ENCODE data around the gene PLEKHJ1. TPM values are rescaled to one million over a fixed set of nuclear protein-coding genes. Genes with fewer than 3 reads are reported as not detected.

Gene PLEKHJ1
- total RNA-seq, 2 donors from 2014 or later: 45.2 to 45.7 TPM

DNA sequence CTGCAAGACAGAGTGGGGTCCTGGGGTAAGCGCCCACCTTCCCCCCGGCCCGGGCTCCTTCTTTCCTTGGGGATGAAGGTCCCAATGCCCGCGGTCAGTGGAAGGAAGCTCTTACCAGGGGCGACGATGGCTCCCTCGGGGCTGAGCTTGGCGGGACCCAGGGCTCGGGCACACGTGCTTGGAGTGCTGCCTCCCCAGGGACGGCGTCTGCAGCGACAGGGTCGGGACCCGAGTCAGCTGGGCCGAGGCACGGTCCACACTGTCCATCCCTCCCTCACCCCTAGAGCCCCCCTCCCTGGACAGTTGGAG lies 16.6 kb upstream of the PLEKHJ1 start:
- no peak for DNase-seq
- intact Hi-C loops (cut with DNase I): no loop called here
- ATAC-seq: no peak

DNA sequence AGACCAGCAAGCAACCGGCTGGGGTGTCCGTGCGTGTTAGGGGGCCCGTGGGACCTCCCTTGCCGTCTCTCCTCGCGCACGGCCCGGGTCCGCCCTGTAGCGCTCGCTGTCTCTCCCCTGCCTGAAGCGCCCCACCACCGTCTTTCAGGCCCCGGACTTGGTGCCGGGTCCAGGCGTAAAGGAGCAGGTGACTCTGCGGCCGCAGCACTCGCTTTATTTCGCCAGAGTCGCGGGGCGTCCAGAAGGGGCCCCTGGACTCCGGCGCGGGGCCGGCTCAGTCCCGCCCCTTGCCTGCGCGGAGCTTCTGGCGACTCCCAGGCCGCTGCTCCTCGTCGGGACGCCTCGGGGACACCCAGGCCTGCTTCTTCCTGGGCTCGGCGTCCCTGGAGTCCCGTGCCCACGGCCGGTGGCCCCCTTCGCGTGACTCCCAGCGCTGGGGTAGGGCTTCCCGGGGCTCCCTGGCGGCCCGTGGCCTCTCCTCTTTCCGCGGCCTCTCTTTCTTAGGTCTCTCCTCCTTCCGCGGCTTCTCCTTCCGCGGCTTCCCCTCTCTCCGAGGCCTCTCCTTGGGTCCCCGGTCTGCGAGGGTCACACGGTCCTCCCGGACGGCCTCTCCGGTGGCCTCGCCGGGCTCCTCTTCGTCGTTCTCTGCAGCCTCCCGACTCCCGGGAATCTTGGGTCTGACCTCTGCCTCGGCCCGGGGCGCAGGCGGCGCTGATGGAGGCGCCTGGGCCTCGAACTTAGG lies 16.1 kb upstream of the PLEKHJ1 start:
- intact Hi-C loops (cut with DNase I): no loop called here
- ATAC-seq: no peak
- DNase-seq: peak; percentile 7

DNA sequence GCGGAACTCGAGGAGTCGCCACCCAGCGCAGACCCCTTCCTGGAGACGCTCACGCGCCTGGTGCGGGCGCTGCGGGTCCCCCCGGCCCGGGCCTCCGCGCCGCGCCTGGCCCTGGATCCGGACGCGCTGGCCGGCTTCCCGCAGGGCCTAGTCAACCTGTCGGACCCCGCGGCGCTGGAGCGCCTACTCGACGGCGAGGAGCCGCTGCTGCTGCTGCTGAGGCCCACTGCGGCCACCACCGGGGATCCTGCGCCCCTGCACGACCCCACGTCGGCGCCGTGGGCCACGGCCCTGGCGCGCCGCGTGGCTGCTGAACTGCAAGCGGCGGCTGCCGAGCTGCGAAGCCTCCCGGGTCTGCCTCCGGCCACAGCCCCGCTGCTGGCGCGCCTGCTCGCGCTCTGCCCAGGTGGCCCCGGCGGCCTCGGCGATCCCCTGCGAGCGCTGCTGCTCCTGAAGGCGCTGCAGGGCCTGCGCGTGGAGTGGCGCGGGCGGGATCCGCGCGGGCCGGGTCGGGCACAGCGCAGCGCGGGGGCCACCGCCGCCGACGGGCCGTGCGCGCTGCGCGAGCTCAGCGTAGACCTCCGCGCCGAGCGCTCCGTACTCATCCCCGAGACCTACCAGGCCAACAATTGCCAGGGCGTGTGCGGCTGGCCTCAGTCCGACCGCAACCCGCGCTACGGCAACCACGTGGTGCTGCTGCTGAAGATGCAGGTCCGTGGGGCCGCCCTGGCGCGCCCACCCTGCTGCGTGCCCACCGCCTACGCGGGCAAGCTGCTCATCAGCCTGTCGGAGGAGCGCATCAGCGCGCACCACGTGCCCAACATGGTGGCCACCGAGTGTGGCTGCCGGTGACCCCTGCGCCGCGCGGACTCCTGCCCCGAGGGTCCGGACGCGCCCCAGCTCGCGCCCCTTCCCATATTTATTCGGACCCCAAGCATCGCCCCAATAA lies 15.3 kb upstream of the PLEKHJ1 start:
- DNase-seq (peak; percentile 17), ATAC-seq (no peak)
- intact Hi-C loops (cut with DNase I): no loop called here

DNA sequence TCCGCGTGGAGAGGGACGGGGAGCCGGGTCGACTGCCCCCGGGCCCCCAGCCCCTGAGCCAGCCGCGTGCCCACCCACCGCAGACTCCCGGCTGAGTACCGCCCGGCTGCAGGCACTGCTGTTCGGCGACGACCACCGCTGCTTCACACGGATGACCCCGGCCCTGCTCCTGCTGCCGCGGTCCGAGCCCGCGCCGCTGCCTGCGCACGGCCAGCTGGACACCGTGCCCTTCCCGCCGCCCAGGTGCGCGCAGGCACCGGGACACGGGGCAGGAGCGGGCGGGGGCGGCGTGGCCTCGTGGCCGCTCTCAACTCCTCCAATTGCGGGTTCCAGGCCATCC lies 14.6 kb upstream of the PLEKHJ1 start:
- no peak for ATAC-seq
- DNase-seq: peak; percentile 7
- intact Hi-C loops (cut with DNase I): no loop called here

DNA sequence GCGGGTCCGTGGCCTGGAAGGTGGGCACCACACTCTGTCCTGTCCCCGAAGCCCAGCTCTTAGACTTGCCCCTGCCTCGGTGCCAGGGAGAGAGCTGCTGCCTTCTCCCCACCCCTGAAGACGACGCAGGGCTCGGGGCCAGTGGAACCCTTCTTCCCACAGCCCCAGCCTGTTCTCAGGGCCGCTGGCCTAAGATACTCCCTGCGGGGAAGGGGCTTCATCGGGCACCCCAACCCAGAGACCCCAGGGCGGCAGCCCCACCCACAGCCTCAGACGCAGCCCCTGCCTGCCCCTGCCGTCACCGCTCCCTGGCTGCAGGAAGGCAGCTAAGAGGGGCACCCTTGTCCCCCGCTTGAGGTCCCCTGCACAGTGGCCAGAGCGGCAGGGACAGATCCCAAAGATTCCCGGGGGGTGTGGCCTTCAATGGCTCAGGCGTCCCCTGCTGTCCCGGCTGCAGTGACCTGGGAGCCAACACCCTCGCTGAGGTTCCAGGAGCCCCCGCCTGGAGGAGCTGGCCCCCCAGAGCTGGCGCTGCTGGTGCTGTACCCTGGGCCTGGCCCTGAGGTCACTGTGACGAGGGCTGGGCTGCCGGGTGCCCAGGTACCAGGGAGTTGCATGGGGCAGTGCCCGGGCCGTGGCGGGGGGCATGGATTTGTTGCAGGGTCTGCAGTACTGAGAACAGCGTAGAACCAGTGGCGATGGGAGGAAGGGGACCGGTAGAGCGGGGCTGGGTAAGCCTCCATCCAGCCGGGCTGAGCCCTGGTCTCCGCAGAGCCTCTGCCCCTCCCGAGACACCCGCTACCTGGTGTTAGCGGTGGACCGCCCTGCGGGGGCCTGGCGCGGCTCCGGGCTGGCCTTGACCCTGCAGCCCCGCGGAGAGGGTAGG lies 14.0 kb upstream of the PLEKHJ1 start:
- intact Hi-C loops (cut with DNase I): no loop called here

DNA sequence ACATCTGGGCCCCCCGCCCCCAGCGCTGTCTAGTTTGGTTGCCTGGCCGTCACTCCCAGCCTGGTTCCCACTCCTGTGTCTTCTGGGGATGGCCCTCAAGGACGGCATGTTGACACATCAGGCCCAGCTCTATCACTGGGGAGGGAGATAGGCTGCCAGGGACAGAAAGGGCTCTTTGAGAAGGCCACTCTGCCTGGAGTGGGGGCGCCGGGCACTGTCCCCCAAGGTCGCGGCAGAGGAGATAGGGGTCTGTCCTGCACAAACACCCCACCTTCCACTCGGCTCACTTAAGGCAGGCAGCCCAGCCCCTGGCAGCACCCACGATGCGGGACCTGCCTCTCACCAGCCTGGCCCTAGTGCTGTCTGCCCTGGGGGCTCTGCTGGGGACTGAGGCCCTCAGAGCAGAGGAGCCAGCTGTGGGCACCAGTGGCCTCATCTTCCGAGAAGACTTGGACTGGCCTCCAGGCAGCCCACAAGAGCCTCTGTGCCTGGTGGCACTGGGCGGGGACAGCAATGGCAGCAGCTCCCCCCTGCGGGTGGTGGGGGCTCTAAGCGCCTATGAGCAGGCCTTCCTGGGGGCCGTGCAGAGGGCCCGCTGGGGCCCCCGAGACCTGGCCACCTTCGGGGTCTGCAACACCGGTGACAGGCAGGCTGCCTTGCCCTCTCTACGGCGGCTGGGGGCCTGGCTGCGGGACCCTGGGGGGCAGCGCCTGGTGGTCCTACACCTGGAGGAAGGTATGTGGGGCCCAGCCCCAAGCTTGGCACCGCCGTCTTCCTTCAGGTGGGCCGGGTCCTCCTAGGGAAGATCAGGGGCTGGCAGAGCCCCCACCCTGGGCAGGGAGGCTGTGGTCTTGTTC lies 13.1 kb upstream of the PLEKHJ1 start, which contains the start of gene AMH:
TSS of gene AMH (plus strand) at position 314 of the 857 bp plus-strand sequence. CDS start at position 324, 10 bp downstream.
- intact Hi-C loops (cut with DNase I): no loop called here
- peak; percentile 21 for DNase-seq

More for the DNA sequence above, 14.0 kb upstream of the PLEKHJ1 start:
- peak; percentile 40 for DNase-seq
- ATAC-seq: peak in 1 of 2 donors; percentile 3

DNA sequence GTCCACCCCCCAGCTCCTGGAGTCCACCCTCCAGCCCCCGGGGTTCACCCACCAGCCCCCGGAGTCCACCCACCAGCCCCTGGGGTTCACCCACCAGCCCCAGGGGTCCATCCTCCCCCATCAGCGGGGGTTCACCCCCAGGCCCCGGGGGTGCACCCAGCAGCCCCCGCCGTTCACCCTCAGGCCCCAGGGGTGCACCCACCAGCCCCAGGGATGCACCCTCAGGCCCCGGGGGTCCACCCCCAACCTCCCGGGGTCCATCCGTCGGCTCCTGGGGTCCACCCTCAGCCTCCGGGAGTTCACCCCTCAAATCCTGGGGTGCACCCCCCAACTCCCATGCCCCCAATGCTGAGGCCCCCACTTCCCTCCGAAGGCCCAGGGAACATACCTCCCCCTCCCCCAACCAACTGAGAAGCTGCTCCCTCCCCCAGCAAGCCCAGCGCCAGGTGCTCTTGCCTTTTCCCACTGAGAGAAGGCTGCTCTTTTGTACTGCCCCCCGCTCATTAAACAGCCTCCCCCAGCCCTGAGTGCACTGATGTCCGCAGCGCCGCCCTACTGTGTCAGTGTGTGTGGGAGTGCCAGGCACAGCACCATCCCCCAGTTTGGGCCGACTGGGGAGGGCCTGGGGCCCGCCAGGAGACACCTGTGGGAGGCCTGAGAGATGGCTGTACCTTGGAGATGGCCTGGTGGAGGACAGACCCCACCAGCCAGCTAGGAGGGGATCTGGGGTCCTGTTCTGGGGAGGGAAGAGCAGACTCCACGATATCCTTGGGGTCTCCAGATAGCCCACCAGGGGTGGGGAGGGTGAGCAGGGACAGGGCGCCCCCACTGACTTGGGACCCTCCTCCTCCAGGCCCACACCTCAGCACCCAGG lies 12.2 kb upstream of the PLEKHJ1 start:
- ATAC-seq (no peak), DNase-seq (peak; percentile 18)
- intact Hi-C loops (cut with DNase I): no loop called here

More for the DNA sequence above, 13.1 kb upstream of the PLEKHJ1 start, which contains the start of gene AMH:
- ATAC-seq: no peak

DNA sequence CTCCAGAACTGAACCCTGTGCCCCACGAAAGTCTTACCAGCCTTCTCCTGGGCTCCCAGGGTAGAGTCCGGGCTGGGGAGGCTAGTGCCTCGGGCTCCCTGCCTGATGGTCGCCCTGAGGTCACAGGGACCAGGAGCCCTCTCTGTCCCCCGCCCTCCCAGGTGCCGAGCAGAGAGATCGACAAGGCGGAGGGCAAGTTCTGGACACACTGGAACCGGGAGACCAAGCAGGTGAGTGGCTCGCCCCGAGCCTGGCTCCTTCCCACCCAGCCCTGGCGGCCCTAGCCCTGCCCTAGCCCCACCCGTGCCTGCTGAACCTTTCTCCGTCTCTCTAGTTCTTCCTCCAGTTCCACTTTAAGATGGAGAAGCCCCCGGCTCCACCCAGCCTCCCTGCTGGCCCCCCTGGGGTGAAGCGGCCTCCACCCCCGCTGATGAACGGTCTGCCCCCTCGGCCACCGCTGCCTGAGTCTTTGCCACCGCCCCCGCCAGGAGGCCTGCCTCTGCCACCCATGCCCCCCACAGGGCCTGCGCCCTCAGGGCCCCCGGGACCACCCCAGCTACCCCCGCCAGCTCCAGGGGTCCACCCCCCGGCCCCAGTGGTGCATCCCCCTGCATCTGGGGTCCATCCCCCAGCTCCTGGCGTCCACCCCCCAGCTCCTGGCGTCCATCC lies 11.4 kb upstream of the PLEKHJ1 start:
- DNase-seq: peak; percentile 18
- ATAC-seq: no peak
- intact Hi-C loops (cut with DNase I): no loop called here

DNA sequence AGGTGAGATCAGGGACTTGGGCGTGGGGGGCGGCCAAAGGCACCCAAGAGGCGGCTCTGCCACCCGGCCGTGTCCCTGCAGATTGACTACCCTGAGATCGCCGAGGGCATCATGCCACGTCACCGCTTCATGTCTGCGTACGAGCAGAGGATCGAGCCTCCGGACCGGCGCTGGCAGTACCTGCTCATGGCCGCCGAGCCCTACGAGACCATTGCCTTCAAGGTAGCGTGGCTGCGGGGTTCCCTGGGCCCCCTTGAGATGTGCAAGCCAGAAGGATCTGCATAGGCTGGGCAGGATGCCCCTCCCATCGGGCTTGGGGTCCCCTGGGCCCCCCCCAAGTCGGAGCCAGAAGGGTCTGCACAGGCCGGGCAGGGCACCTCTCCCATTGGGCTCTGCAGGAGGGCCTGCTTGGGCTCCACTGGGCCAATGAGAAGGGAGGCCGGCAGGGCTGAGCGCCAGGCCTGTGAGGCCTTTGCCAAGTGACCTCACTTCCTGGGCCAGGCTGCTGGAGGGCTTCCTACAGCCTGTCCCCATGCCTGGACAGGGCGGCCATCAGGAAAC lies 10.8 kb upstream of the PLEKHJ1 start:
- peak; percentile 50 to 52 for ATAC-seq
- peak; percentile 68 for DNase-seq
- intact Hi-C loops (cut with DNase I): no loop called here

DNA sequence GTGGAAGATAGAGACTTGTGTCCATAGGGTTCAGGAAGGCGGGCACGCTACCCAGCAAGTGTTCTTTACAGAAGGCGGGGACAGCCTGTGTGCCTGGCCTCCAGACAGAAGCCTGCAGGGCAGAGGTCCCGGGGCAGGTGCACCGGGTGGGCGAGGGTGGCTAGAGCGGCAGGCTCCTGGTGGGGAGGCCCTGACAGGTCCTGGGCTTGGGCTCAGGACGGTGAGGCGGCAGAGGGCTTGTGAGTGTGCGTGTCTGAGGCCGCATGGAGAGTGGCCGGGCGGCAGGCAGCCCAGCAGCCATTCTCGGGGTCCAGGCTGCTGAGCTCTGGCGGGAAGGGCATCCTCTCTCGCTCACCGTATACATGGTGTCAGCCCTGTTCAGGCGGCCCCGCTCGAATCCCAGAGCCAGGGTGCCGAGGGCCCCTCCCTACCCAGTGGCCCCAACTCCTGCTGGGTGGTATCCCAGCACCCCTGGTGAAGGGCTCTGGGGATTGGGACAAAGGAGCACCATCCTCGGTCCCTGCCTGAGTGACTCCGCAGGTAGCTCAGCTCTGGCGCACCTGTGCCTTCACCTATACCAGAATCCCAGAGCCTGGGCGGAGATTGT lies 10.0 kb upstream of the PLEKHJ1 start:
- ATAC-seq (no peak), DNase-seq (peak; percentile 17)
- intact Hi-C loops (cut with DNase I): no loop called here

DNA sequence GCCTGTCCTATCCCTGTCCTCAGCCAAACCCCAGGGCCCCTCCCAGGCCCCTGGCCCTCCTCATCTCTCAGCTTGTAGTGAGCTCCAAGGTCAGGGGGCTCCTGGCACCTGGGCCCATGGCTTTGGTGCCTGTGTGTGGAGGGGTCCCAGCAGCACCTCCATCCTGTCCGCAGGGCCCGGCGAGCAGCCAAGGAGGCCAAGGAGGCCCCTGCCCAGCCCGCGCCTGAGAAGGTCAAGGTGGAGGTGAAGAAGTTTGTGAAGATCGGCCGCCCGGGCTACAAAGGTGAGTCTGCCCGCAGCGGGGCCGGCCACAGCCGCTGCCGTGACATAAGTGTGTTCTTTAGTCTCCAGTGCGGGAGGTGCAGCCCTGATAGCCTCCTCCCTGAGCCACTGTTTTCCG lies 9.1 kb upstream of the PLEKHJ1 start:
- no peak for ATAC-seq
- intact Hi-C loops (cut with DNase I): no loop called here
- peak; percentile 23 for DNase-seq

DNA sequence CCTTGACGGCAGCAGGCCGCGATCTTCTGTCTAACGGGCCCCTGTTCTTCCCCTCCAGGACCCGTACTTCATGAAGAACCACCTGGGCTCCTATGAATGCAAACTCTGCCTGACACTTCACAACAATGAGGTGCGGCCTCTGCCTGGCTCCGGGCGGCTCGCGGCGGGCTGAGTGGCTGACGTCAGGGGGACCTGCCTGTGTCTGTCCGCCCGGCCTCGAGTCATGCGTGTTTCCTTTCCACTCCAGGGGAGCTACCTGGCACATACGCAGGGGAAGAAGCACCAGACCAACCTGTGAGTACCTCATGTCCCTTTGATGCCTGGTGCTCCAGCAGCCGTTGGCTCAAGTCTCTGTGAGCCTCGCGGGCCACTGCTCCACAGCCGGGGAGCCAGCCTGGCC lies 8.4 kb upstream of the PLEKHJ1 start:
- ATAC-seq: no peak
- no peak for DNase-seq
- intact Hi-C loops (cut with DNase I): no loop called here

DNA sequence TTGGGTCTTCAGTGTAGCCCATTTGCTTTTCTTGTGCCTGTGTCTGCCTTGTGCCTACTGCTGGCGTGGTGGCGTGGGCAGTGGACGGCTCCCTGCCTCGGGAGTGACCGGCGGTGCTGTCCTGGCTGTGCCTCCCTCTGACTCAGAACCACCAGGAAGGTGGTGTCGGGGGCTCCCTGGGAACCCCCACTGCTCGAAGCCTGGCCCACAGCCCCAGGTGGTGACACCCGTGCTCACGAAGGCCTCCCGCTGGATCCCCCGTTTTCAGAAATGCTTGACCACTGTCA lies 7.9 kb upstream of the PLEKHJ1 start:
- DNase-seq (no peak), ATAC-seq (no peak)
- intact Hi-C loops (cut with DNase I): no loop called here

DNA sequence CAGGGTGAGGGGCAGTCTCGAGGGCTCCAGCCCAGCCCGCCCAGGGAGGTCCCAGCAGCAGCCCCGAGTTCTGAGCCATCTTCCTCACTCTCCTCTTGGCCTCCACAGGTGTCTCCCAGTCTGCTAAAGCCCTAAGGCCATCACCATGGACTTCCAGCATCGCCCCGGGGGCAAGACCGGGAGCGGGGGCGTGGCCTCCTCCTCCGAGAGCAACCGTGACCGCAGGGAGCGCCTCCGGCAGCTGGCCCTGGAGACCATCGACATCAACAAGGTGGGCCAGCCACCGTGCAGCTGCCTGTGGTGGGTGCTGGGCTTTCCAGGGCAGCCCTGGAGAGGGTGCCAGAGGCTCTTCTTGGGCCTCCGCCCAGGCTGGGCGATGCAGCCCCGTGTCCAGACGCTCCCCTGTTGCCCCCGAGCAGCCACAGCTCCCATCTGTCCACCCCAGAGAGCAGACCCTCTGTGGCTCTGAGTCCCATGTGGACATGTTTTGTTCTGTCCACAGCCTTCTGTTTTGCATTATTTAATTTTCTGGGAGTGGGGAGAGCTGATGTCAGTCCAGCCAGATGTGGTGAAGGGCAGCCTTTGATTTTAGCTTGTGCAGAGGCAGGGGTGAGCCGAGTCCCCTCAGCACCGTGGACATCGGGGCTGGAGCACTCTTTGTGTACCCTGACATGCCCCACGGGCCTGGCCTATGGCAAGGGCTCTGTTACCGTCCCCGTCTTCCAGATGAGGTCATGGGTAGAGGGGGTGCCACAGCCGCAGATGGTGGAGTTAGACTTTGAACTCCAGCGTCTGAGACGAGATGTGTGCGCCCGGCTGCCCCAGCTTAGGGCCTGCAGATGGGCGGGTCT lies 7.4 kb upstream of the PLEKHJ1 start:
- no peak for DNase-seq

DNA sequence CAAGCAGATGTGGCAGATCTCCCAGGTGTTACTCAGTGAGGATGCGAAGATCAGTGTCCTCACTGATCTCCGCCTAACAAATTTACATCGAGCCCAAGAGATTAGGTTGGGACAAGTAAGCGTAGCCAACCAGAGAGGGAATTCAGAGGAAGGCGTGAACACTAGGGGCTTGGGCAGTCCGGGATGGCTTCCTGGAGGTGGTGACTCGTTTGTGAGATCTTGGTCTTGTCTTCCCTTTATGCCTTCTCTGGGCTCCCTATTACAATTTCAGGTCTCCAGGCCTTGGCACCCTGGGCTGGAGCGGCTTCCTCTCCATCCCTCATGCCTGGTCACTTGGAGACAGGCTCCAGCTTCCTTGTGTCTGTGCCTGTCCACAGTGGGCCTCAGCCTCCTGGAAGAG lies 6.7 kb upstream of the PLEKHJ1 start:
- ATAC-seq (no peak), DNase-seq (peak; percentile 7)
- intact Hi-C loops (cut with DNase I): no loop called here

More for the DNA sequence above, 7.4 kb upstream of the PLEKHJ1 start:
- intact Hi-C loops (cut with DNase I): no loop called here
- ATAC-seq: no peak

DNA sequence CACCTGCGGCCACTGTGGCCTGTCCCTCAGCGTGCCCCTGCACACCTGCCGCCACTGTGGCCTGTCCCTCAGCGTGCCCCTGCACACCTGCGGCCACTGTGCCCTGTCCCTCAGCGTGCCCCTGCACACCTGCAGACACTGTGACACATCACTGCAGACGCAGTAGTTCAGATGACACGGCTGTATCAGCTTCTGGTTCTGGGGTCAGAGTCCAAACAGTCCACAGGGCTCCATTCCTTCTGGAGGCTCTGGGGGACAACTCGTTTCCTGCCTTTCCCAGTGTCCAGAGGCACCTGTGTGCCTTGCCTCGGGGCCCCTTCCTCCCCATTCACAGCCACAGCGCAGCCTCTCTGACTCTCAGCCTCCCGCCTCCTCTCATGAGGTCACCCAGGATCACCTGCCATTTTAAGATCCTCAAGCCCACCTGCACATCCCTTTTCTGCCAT lies 6.0 kb upstream of the PLEKHJ1 start:
- peak; percentile 16 for DNase-seq
- no peak for ATAC-seq
- intact Hi-C loops (cut with DNase I): no loop called here
